ENCODE results near the gene ZSCAN22.
"Not testable (repeated sequence)": the region's sequence is repeated elsewhere in the genome, so short reads cannot be mapped to it uniquely, and the experiment has no call there.

Gene ZSCAN22

DNA sequence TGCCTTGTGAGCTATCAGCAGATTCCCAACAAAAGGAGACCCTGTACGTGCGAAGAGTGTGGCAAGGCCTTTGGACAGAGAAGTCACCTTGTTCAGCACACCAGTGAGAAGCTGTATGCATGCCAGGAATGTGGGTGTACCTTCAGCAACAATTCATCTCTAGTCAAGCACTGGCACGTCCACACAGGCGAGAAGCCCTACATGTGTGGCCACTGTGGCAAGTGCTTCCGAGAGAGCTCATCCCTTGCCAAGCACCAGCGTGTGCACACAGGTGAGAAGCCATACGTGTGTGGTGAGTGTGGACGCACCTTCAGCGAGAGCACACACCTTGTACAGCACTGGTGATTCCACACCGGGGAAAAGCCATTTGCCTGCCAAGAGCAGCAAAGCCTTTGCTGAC is 7.6 kb upstream of the ZSCAN22 start:
- no peak for DNase-seq

GRCh38 chr19:58325311-58326022 is 1.3 kb upstream of the ZSCAN22 start:
- no peak for DNase-seq

- no peak for DNase-seq
Observed at GRCh38 chr19:58326501-58326913, 287 bp upstream of the ZSCAN22 start.

DNA sequence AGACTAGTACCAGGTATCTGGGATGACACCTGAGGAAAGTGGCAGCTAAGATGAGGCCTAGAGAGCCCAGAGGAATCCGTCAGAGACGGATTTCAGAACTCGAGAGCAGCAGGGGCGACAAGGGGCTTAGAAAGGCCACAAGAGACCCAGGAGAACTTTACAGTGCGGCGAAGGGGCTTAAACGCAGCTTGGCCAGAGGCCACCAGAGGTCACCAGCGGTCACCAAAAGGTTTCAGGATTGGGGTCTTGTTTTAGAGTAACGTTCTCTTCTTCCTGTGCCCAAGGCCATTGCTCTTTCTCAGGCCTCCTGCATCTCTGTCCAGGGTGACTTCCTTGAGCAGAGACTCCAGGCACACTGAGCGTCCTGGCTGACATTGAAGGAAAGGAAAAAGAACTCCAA is 2.2 kb downstream of the ZSCAN22 start:
- no peak for DNase-seq

GRCh38 chr19:58330458-58330857 is 3.7 kb downstream of the ZSCAN22 start:
- no peak for DNase-seq

DNA sequence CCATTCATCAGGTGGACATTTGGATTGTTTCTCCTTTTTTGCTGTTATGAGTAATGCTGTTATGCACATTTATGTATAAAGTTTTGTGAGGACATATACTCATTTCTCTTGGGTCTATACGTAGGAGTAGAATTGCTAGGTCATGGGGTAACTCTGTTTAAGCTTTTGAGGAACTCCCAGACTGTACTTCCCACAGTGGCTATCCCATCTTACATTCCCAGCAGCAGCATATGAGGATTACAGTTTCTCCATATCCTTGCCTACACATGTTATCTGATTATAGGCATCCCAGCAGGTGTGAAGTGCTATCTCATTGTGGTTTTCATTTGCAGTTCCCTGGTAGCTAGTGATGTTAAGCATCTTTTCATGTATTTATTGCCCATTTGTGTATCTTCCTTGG is 5.9 kb downstream of the ZSCAN22 start:
- no peak for DNase-seq

GRCh38 chr19:58334691-58335249 is 8.0 kb downstream of the ZSCAN22 start:
- DNase-seq: no peak

- no peak for DNase-seq
Observed at GRCh38 chr19:58335630-58336029, 8.8 kb downstream of the ZSCAN22 start.

DNA sequence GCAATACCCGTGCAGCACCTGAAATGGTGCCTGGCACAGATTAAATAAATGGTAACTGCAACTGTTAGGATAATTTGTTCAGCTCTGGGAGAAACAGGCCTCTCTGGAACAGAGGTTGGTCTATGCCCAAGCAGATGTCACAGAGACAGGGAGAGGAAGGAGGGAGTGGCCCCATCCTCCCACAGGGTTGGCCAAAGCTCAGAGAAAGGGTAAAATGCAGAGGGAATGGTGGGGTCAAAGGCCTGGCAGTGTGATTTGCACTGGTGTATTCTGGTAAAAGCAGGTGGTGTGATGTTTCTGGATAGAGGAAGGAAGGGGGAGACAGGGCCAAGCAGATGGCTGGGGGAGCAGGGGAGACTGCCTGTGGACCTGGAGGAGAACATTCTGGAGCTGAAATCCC is 9.4 kb downstream of the ZSCAN22 start:
- no peak for DNase-seq

DNA sequence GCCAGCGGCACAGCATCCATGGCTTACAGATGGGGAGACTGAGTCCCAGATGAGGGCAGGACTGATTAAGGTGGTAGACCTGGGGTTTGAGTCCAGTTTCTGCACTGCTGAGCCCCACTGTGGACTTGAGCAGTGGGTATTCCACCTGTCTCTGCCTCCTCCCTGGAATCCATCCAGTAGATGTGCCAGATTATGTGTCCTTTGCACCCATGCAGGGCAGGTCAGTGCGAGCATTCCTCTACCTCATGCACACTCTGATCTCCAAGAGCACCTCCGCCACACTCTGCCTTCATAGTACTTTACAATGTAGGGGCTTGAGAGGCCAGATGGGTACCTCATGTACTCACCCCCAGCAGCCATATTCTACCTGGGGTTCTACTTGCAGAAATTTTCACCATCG is 10.0 kb downstream of the ZSCAN22 start:
- DNase-seq: no peak

DNA sequence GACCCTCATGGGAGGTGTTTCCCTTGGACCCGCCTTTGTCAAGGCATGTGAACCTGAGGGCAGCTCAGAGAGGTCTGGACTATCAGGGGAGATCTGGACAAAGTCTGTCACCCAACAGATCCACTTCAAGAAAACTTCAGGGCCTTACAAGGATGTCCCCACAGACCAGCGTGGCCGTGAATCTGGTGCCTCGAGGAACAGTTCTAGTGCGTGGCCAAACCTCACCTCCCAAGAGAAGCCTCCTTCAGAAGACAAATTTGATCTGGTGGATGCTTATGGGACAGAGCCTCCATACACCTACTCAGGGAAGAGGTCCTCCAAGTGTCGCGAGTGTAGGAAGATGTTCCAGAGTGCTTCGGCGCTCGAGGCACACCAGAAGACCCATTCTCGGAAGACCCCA is 11.5 kb downstream of the ZSCAN22 start:
- no peak for DNase-seq

DNA sequence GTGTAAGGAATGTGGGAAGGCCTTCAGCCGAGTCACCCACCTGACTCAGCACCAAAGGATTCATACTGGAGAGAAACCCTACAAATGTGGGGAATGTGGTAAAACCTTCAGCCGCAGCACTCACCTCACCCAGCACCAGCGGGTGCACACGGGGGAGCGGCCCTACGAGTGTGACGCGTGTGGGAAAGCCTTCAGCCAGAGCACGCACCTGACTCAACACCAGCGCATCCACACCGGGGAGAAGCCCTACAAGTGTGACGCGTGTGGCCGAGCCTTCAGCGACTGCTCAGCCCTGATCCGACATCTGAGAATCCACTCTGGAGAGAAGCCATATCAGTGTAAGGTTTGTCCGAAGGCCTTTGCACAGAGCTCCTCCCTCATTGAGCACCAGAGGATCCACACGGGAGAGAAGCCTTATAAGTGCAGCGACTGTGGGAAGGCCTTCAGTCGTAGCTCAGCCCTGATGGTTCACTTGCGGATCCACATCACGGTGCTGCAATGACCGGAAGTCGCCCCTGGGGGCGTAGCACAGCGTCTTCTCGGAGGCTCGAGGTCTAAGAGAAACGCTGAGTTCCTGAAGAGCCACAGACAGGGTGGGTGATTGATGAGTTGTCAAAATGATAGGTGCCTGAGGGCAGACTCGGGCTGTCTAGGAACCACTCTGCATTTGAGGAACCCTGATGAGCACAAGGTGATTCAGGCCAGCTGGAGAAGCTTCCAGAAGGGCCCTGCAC is 12.2 kb downstream of the ZSCAN22 start:
- DNase-seq: no peak

DNA sequence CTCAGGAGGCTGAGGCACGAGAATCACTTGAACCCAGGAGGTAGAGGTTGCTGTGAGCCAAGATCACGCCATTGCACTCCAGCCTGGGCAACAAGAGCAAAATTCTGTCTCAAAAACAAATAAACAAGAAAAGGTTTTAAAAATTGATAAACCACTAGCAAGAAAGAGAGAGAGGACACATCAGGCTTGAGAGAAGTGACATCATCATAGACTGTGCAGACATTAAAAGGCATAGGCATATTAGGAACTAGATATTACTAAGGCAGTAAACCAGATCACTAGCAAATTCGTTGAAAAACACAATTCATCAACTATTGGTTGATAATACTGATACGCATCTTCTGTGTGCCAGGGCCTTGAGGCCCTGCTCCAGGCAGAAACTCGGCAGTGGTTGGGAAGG is 18.8 kb downstream of the ZSCAN22 start:
- no peak for DNase-seq

DNA sequence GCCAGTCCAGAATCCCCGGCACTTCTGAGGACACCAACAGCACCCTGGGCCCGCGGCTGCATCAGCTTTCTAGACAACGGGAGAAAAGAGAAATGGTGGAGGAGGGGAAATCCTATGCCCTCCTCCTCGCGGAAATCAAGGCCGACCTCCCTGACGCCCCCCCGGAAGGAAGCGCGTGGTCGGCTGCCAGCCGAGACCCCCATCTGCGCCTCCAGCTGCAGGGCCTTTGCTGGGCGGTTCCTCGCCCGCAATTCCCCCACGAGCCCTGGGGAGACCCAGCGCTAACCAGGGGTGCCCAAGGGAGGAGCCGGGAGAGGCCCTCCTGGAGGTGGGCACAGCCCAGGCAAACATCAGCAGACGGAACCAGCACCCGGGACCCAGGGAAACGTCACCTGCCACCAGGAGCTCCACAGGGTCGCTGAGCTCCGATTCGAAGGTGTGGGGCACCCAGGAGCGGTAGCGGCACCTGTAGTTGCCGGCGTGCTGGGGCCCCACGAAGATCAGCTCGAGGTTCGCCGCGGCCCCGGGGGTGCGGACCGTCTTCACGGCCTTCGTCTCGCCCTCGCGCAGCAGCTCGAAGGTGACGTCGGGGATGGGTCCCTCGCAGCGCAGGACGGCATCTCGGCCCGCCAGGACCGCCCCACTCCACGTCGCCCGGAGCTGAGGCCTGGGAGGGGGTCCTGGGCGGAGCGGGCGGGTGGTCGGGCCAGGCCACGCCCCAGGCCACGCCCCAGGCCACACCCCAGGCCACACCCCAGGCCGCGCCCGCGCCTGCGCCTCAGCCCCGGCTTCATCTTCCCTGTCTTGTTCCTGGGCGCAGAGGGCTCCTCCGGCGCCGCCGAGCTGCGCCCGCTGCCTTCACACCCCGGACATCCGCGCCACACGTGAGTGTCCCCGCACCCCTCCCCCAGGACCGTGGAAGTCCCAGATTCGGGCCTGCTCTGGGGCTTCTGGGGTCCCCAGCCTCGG is 20.5 kb downstream of the ZSCAN22 start:
- no peak for DNase-seq

DNA sequence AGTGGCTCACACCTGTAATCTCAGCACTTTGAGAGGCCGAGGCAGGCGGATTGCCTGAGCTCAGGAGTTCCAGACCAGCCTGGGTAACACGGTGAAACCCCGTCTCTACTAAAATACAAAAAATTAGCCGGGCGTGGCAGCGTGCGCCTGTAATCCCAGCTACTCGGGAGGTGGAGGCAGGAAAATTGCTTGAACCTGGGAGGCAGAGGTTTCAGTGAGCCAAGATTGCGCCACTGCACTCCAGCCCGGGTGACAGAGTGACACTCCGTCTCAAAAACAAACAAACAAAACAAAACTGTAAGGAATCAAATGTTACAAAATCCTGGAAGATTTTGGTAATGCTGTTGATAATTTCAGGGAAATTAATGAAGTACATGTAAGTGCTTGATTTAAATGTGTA is 21.3 kb downstream of the ZSCAN22 start:
- DNase-seq: not testable (repeated sequence)

DNA sequence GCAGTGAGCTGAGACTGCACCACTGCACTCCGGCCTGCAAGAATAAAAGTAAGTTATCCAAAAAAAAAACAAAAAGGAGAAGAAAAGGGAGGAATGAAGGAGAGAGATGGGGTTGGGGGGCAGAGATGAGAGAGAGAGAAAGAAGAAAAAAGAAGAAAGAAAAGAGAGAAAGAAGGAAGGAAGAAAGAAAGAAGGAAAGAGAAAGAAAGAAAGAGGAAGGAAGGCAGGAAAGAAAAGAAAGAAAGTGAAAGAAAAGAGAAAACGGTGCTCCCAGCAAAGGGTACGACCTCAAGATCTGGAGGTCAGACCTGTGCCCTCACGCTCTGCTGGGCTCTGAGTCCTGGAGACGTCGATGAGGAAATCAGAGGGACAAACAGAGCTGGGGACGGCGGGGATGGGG is 22.8 kb downstream of the ZSCAN22 start:
- DNase-seq: no peak

DNA sequence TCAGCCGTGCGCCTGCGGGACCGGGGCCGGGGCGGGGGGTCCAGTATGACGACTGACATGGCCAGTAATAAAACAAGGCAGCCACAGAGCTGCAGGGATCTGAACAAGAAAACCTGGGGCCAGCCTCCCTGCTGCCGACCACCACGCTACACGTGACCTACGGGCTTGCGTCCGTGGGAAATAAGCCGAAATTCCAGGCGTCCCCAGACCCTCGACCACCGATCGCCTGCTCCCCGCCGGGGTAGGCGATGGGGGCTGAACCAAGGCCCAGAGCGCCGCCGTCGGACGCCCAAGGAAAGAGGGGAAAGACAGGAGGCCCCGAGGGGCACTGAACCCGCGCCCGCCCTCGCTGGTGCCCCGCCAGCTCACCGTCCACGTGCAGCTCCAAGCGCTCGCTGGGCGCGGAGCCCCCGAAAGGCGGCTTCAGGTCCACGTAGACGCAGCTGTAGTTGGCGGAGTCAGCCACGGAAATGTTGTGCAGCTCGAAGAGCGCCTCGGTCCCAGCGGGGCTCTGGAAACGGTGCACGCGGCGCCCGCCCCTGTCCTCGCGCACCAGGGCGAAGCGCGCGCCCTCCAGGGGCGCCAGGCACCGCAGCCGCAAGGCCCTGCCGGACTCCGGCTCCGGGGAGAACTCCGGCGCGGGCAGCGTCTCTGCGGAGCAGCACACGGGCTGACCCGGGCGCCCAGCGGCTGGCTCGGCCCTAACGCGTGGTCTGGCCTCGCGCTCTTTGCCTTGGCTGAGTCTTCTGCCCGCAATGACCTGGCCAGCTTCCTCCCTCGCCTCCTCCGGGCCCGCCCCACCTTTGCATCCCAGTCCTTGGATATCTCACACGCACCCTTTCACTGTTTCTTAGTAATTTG is 23.4 kb downstream of the ZSCAN22 start:
- no peak for DNase-seq

DNA sequence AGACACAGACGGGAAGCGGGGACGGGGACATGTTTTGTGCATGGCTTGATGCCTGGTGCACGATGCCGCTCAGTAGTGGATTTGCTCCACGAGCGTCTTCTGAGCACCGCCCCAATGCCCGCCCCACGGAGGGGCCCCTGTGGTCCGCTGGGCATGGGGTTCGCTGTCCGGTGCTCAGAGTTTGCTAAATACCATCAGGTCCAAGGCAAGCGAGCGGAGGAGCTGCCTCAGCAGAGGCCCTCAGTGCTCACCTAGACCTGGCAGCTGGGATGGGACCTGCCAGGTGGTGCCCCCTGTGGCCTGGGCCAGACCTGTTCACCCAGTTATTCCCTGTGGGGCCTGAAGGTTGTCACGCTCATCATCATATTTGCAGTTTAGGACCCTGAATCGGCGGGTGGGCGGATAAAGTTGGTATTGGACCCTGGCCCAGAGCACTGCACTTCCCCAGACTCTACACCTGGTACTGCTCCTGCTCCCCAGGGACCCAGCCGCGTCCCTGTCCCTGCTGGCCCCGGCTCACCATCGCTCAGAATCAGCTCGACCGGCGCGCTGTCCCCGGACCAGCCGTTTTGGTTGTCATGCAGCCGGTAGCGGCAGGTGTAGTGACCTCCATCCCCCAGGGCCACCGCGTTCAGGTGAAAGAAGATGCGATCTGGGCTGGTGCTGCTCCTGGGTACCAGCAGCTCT is 24.2 kb downstream of the ZSCAN22 start:
- DNase-seq: no peak

- no peak for DNase-seq
Observed at GRCh38 chr19:58351558-58351878, 24.7 kb downstream of the ZSCAN22 start.

GRCh38 chr19:58351990-58352755 is 25.4 kb downstream of the ZSCAN22 start:
- no peak for DNase-seq

Data from NCI-H524 treated with DMSO at 0.1 percent for 48 hours (cell line).